NOMO-1 treated with dmso at 0.1 percent for 144 hours (cell line): ENCODE data around the gene DOCK4.
"Not testable (repeated sequence)": the region's sequence is repeated elsewhere in the genome, so short reads cannot be mapped to it uniquely, and the experiment has no call there.

Experiments used
- DNase-seq: peaks from one replicate; lab custom pipeline; 2025; ENCODE audit not compliant: unreplicated experiment; lab: John Stamatoyannopoulos, UW

Gene DOCK4

GRCh38 chr7:111917404-111917803 is 288.8 kb downstream of the DOCK4 start:
- not testable (repeated sequence) for DNase-seq

- DNase-seq, result no peak
Observed at GRCh38 chr7:111914291-111914690, 291.9 kb downstream of the DOCK4 start.

- no peak for DNase-seq
Observed at GRCh38 chr7:111911166-111911961, 294.8 kb downstream of the DOCK4 start.

GRCh38 chr7:111910656-111911055 is 295.5 kb downstream of the DOCK4 start:
- no peak for DNase-seq

- not testable (repeated sequence) for DNase-seq
Observed at GRCh38 chr7:111908673-111909072, 297.5 kb downstream of the DOCK4 start.

- DNase-seq, result no peak
Observed at GRCh38 chr7:111903797-111904196, 302.4 kb downstream of the DOCK4 start.

GRCh38 chr7:111903016-111903415 is 303.2 kb downstream of the DOCK4 start:
- no peak for DNase-seq

GRCh38 chr7:111900283-111900682 is 305.9 kb downstream of the DOCK4 start:
- no peak for DNase-seq

GRCh38 chr7:111895049-111895448 is 311.1 kb downstream of the DOCK4 start:
- DNase-seq, result no peak

GRCh38 chr7:111894518-111894917 is 311.7 kb downstream of the DOCK4 start:
- no peak for DNase-seq

- DNase-seq, result no peak
Observed at GRCh38 chr7:111893190-111893589, 313.0 kb downstream of the DOCK4 start.

- DNase-seq, result no peak
Observed at GRCh38 chr7:111892588-111892987, 313.6 kb downstream of the DOCK4 start.

- DNase-seq, result no peak
Observed at GRCh38 chr7:111887734-111888133, 318.5 kb downstream of the DOCK4 start.

GRCh38 chr7:111886233-111886632 is 320.0 kb downstream of the DOCK4 start:
- no peak for DNase-seq

- DNase-seq, result no peak
Observed at GRCh38 chr7:111883241-111883640, 323.0 kb downstream of the DOCK4 start.

- DNase-seq, result no peak
Observed at GRCh38 chr7:111878785-111879184, 327.4 kb downstream of the DOCK4 start.

- no peak for DNase-seq
Observed at GRCh38 chr7:111877931-111878330, 328.3 kb downstream of the DOCK4 start.

GRCh38 chr7:111873963-111874690 is 332.1 kb downstream of the DOCK4 start:
- no peak for DNase-seq

GRCh38 chr7:111873326-111873646 is 332.9 kb downstream of the DOCK4 start:
- no peak for DNase-seq

GRCh38 chr7:111872450-111873325 is 333.5 kb downstream of the DOCK4 start:
- no peak for DNase-seq

- DNase-seq, result no peak
Observed at GRCh38 chr7:111871283-111871682, 334.9 kb downstream of the DOCK4 start.

GRCh38 chr7:111869280-111869679 is 336.9 kb downstream of the DOCK4 start:
- DNase-seq, result no peak
